ENCODE measurements around the gene COL13A1. TPM values are rescaled to one million over a fixed set of nuclear protein-coding genes. Genes with fewer than 3 reads are reported as not detected.
A peak's percentile ranks its signal among the peaks of the same experiment; 100 is the strongest.

Gene COL13A1
- total RNA-seq, 1 experiment from 2014 or later = 0.05 TPM

DNA sequence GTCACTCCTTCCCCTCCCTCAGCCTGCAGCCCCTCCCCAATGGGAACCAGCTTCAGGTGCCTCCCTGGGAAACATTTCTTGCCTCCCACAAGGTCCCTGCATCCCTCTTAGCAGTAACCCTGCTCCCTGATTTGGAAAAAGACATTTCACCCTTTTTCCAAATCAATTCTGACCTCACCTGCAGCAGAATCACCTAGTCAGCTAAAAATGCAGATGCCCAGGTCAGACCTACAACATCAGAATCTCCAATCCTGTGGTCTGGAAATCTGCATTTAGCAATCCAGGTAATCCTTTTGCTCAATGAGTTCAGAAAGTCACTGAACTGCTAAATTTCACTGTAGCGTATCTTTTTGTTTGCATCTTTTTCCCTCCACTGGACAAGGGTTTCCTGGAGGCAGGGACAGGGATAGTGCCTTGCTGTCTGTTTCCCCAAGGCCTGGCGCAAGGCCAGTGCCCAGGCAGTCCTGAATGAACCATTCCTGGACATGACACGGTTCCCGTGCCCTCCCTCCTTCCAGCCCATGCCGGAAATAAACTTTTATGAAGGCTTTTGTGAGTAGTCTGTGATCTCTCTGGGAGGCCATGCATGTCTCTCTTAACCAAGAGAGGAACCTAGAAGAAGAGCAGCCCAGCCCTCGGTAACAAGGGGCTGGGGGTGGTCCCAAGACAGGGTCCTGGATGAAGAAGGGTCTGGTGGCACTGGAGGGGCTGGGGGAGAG lies 44.0 kb downstream of the COL13A1 start:
- peak; percentile 69 for DNase-seq (ENCODE audit: low spot score)

DNA sequence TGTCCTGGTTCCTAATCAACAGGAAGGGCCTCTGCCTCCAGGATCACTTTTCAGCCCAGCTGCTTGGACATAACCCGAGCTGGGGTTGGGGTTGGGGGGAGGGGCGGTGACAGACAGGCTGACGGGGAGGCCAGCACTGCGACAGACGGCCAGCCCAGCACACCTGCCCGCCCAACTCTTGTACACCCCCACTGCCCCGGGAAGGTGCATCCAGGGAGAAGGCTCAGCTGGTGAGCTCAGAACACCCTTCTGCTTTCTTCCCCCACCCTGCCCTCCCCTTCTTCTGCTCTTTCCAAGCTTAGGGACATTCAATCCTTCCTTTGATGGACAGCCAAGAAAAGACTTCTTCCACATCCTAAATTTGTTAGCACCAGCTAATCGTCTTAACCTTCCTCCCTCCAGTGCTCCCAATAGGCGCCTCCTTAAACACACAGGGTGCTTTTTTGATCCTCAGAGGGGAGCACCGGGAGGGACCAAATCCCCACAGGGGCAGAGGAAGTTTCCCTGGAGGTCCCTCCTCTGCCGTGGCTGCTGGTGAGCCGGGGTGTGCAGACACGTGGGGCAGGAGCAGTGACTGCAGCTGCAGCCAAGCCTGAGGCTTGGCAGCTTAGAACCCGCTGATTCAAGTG lies 44.7 kb downstream of the COL13A1 start:
- DNase-seq (ENCODE audit: low spot score) = no peak

- no peak for DNase-seq (ENCODE audit: low spot score)
Measured at GRCh38 chr10:69847458-69847857, 45.8 kb downstream of the COL13A1 start.

GRCh38 chr10:69847883-69848282 lies 46.2 kb downstream of the COL13A1 start:
- DNase-seq (ENCODE audit: low spot score) = no peak

GRCh38 chr10:69848454-69848853 lies 46.7 kb downstream of the COL13A1 start:
- DNase-seq (ENCODE audit: low spot score) = no peak

DNA sequence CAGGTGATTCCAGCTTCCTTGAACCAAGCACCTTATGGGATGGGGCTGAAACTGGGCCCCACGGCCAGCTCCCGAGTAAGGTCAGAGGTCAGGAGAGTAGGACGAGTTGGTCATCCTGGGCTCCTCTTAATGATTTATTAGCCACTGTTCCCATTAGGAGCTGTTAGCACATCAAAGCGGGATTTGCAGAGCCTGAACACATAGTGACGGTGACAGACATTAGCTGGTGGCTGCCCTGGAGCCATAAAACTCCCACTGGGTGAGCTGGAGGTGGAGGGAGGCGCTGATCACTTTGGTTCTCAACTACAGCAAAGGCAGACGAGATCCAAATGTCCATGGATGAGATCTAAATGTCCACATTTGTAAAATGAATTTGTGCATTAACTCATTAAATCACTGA lies 48.1 kb downstream of the COL13A1 start:
- DNase-seq (ENCODE audit: low spot score) = no peak

DNA sequence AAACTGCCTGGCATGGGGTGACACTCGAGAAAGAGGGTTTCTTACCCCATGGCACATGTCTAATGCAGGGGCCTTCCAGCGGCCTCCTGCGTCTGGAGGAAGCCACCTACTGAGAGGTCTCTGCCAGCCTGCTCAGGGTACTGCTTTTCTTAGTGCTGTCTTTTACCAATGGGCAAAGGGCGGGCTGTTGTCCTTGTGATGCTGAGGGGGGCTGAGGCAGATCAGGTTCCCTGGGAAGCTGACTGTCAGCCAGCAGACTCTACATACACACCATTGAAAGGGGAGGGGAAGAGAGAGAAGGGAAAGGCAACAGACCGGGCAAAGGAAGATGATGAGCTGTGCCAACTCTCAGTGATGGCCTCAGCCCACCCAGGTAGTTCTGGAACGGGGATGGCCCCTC lies 48.7 kb downstream of the COL13A1 start:
- no peak for DNase-seq (ENCODE audit: low spot score)

- no peak for DNase-seq (ENCODE audit: low spot score)
Measured at GRCh38 chr10:69851306-69851705, 49.6 kb downstream of the COL13A1 start.

DNA sequence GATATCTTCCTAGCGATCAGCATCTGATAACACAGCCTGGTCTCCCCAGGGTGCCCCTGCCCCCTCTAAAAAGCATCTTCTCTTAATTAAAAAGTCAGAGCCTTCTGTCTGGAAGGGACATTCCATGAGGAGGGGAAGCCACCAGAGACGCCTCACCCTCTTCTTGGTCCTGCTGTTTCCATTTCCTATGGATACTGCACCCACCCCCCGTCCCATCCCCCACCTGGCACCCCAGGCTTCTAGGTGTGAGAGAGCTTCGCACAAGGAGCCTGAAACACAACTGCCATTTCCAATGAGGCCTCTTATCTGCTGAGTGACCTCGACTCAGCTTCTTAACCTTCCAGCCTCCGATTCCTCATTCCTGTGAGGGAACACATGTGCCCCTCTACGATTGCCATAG lies 51.4 kb downstream of the COL13A1 start:
- no peak for DNase-seq (ENCODE audit: low spot score)

GRCh38 chr10:69854511-69855345 lies 53.0 kb downstream of the COL13A1 start:
- DNase-seq (ENCODE audit: low spot score) = no peak

GRCh38 chr10:69855346-69856111 lies 53.8 kb downstream of the COL13A1 start:
- no peak for DNase-seq (ENCODE audit: low spot score)

GRCh38 chr10:69856601-69857166 lies 55.0 kb downstream of the COL13A1 start:
- DNase-seq (ENCODE audit: low spot score) = no peak

DNA sequence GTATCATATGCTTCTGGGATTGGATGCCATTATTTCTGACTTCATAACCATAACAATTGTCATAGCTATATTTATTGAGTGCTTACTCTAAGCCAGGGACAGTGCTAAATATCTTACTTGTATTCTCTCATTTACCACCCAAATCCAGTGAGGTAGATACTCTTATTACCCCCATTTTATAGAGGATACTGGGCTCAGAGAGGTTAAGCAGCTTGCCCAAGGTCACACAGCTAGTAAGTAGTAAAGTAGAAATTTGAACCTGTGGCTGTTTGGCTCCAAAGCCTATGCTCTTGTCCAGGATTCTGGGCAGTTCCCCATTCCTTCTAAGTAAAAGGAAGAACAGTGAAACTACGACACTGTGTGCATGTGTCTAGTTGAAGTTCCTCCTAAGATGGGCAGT lies 56.5 kb downstream of the COL13A1 start:
- DNase-seq (ENCODE audit: low spot score) = no peak

DNA sequence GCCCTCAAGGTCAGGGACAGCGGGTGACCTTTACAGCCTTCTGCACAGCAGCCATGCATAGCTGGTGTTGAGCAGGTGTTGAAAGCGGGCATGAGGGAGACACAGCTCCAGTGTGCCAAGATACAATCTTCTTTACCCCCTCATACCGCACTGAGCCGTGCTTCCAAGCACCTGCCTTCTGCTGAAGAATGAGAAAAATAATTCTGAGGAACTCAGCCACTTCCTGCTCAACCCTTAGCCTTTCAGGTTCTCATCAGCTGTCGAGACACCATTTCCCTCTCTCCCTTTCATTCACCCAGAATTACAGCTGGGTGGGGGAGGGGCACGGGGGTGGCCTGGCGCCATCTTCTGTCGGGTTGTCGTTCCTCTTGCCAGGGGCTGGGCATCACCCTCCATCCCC lies 58.6 kb downstream of the COL13A1 start:
- DNase-seq (ENCODE audit: low spot score) = no peak

DNA sequence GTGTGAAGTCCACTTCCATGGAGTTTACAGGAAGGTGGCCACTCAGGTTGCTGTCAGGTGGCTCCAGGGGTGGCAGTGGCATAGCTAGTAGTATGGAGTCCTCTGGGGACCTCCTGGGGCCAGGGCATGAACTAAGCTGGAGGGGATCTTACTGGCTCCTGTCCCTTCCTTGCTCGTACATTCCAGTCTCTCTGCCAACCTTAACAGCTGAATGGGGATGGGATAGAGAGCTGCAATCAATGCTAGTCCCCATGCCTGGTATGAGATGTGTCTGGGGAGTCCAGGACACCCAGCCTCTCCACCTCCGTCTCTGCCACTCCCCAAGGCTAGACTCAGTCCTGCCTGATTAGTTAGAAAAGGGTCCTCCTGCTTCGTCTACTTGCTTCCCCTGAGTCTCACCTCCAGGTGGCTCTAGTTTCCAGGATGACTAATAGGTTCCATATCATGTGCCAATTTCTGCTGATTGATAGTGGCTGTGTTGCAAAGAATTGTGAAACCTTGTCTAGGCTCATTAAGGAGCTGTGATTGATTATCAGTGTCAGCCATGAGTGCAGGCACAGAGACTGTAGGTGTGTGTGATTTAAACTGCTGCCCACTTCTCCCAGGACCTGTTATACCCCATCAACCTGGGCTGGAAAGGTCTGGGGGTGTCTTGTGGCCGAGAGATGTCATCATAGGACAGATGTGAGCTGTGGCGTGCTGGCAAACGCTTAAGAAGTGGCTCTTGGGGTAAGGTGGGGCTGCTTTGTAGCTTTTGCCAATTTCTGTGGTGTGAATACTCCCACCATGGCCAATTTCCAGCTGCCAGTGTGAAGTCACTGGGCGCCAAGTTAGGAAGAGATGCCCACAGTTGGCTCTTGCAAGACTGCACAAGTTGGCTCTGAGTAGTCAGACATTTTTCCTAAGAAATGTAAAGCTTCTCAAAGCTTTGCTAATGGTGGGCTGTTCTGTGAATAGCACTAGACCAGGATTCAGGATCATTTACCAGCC lies 59.8 kb downstream of the COL13A1 start:
- DNase-seq (ENCODE audit: low spot score) = peak; percentile 77

DNA sequence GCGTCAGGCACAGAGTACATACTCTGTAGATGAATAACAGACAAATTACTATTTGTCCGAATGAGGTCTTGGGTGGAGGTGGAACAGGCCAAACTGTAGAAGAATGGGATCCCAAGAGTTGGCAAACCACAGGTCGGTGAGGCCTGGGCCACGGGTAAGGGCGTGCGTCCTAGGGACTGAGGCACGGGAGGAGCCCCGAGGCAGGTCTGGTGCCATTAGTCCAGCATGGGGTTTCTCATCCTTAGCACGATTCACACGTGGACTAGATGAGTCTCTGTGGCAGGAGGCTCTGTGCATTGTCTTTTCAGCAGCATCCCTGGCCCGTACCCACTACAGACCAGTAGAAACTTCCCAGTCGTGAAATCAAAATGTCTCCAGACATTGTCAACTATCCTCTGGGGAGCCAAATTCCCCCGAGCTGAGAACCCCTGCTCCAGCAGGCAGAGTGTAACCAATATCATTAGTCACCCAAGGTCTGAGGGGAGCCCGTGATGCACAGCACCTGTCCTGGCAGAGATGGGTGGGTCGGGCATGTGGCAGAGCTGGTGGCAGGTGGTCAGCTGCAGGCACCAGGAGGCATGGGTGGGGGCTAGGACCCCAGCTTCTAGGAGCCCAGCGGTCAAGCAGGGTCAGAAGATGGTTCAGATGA lies 61.3 kb downstream of the COL13A1 start:
- DNase-seq (ENCODE audit: low spot score) = no peak

- DNase-seq (ENCODE audit: low spot score) = no peak
Measured at GRCh38 chr10:69863580-69863979, 61.9 kb downstream of the COL13A1 start.

GRCh38 chr10:69864321-69864720 lies 62.6 kb downstream of the COL13A1 start:
- DNase-seq (ENCODE audit: low spot score) = no peak

GRCh38 chr10:69865450-69865849 lies 63.7 kb downstream of the COL13A1 start:
- DNase-seq (ENCODE audit: low spot score) = no peak

- no peak for DNase-seq (ENCODE audit: low spot score)
Measured at GRCh38 chr10:69866246-69866687, 64.6 kb downstream of the COL13A1 start.

Measured in HT-29 (cell line).